Trophoblast cell (in vitro differentiated cells and primary cell): Measurements from ENCODE around the gene PCK2.

ENCODE experiments used
- DNase-seq, 2 donors: peaks; one replicate each; pipeline ENCODE4 v3.0.0-alpha.2; 2016
- H2AFZ ChIP-seq: 2 replicates; pipeline ENCODE4 v1.6.1; 2013; ENCODE audit warnings: low read length, moderate library complexity, mild to moderate bottlenecking; ENCODE audit not compliant: insufficient read depth, poor library complexity
- H2AK5ac ChIP-seq: 2 replicates; pipeline ENCODE4 v1.6.1; 2013; ENCODE audit warnings: mild to moderate bottlenecking, low read length
- H2BK120ac ChIP-seq: 2 replicates; pipeline ENCODE4 v1.6.1; 2013; ENCODE audit warnings: low read length, mild to moderate bottlenecking, moderate library complexity; ENCODE audit not compliant: insufficient read depth, poor library complexity
- H2BK12ac ChIP-seq: 2 replicates; pipeline ENCODE4 v1.6.1; 2013; ENCODE audit warnings: mild to moderate bottlenecking, low read length, moderate library complexity
- H2BK5ac ChIP-seq: 2 replicates; pipeline ENCODE4 v1.6.1; 2013; ENCODE audit warnings: low read length, low read depth, moderate library complexity, mild to moderate bottlenecking; ENCODE audit not compliant: poor library complexity
- H3K14ac ChIP-seq: 2 replicates; pipeline ENCODE4 v1.6.1; 2013; ENCODE audit warnings: mild to moderate bottlenecking, low read length
- H3K18ac ChIP-seq: 2 replicates; pipeline ENCODE4 v1.6.1; 2013; ENCODE audit warnings: mild to moderate bottlenecking, low read length
- H3K23ac ChIP-seq: 2 replicates; pipeline ENCODE4 v1.6.1; 2013; ENCODE audit warnings: low read length
- H3K27ac ChIP-seq: 2 replicates; pipeline ENCODE4 v1.5.1; 2013; ENCODE audit warnings: low read depth, mild to moderate bottlenecking, inconsistent platforms, low read length, moderate library complexity
- H3K27me3 ChIP-seq: 2 replicates; pipeline ENCODE4 v1.6.1; 2013; ENCODE audit warnings: inconsistent platforms, mild to moderate bottlenecking, low read length, moderate library complexity; ENCODE audit not compliant: insufficient read depth
- H3K36me3 ChIP-seq, 2 experiments: 1 replicate in 1 of 2; 2 replicates in 1 of 2; pipeline ENCODE4 v1.6.1; 2013; ENCODE audit warnings: low read length in 2 of 2, mild to moderate bottlenecking in 2 of 2, moderate library complexity in 1 of 2; ENCODE audit not compliant: insufficient read depth in 2 of 2, control insufficient read depth in 1 of 2
- H3K4ac ChIP-seq: 2 replicates; pipeline ENCODE4 v1.6.1; 2013; ENCODE audit warnings: low read depth, mild to moderate bottlenecking, low read length, moderate library complexity
- H3K4me1 ChIP-seq, 2 experiments: 1 replicate in 1 of 2; 2 replicates in 1 of 2; pipeline ENCODE4 v1.6.1; 2013; ENCODE audit warnings: low read length in 2 of 2, mild to moderate bottlenecking in 2 of 2, moderate library complexity in 1 of 2; ENCODE audit not compliant: insufficient read depth in 2 of 2, control insufficient read depth in 1 of 2
- H3K4me2 ChIP-seq: 2 replicates; pipeline ENCODE4 v1.6.1; 2013; ENCODE audit warnings: inconsistent platforms, mild to moderate bottlenecking, low read length, moderate library complexity
- H3K4me3 ChIP-seq: 2 replicates; pipeline ENCODE4 v1.5.1; 2013; ENCODE audit warnings: mild to moderate bottlenecking, low read depth, low read length, inconsistent platforms
- H3K79me1 ChIP-seq: one replicate; pipeline ENCODE4 v1.6.1; 2013; ENCODE audit warnings: low read length
- H3K79me2 ChIP-seq: 2 replicates; pipeline ENCODE4 v1.6.1; 2013; ENCODE audit warnings: low read length, mild to moderate bottlenecking; ENCODE audit not compliant: control insufficient read depth, insufficient read depth, poor library complexity
- H3K9ac ChIP-seq: 2 replicates; pipeline ENCODE4 v1.6.1; 2013; ENCODE audit warnings: mild to moderate bottlenecking, low read length
- H3K9me3 ChIP-seq: 2 replicates; pipeline ENCODE4 v1.6.1; 2013; ENCODE audit warnings: low read depth, mild to moderate bottlenecking, control low read depth, inconsistent platforms, low read length; ENCODE audit not compliant: insufficient read depth
- H4K12ac ChIP-seq: 2 replicates; pipeline ENCODE4 v1.6.1; 2013; ENCODE audit warnings: low read depth, mild to moderate bottlenecking, low read length, moderate library complexity
- H4K8ac ChIP-seq: 2 replicates; pipeline ENCODE4 v1.6.1; 2013; ENCODE audit warnings: low read depth, mild to moderate bottlenecking, low read length, moderate library complexity
- H4K91ac ChIP-seq: one replicate; pipeline ENCODE4 v1.6.1; 2013; ENCODE audit warnings: low read depth, mild to moderate bottlenecking, low read length, moderate library complexity
- WGBS: extraction: QIAGEN DNeasy Blood & Tissue Kit; methylation state at CpG from one replicate; pipeline ENCODE4 v1.1.7; 2013; ENCODE audit warnings: missing lambda C conversion rate; ENCODE audit not compliant: insufficient read length, insufficient coverage; ENCODE audit errors: extremely low coverage; 5-methylcytosine and 5-hydroxymethylcytosine counted together

PCK2 gene

DNA sequence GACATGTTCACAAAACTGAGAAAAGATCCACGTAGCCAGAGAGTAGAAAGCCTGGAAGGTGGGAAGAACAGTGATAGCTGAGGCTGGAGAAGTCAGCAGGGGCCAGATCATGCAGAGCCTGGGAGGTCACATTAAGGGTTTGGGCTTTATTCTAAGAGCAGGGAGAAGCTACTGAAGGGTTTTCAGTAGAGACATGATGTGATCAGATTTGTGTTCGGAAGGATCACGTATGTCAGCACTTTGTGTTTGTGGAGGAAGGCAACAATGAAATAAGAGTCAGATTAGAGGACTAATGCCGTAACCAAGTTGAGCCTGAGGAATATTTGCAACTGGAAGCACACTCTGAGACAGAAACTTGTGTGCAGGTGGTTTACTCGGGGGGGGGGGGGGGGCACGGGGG lies 4.2 kb upstream of the PCK2 start:
- Histone ChIP-seq H3K23ac (no peak overlapping the region), H4K12ac (no peak overlapping the region), H3K36me3 (no peaks in the 10 kb centered on the region), H3K27me3 (no peaks in the 10 kb centered on the region), H2AFZ (no peak overlapping the region), H2BK5ac (no peak overlapping the region), H3K27ac (no peak overlapping the region), H3K4me1 (peaks cover 0 to 6% of the 10 kb centered on the region in 2 experiments), H3K18ac (no peak overlapping the region), H3K4ac (no peak overlapping the region), H3K9me3 (no peaks in the 10 kb centered on the region), H2AK5ac (no peak overlapping the region), H4K91ac (no peak overlapping the region), H4K8ac (no peak overlapping the region), H2BK12ac (no peak overlapping the region), H3K4me3 (no peak overlapping the region), H2BK120ac (no peak overlapping the region), H3K4me2 (no peak overlapping the region), H3K14ac (no peak overlapping the region), H3K9ac (no peak overlapping the region), H3K79me2 (peaks cover 6% of the 10 kb centered on the region), H3K79me1 (peaks cover 11% of the 10 kb centered on the region)
- no CpG with 5 or more reads among the region's 6 CpGs for WGBS
- no peak for DNase-seq

DNA sequence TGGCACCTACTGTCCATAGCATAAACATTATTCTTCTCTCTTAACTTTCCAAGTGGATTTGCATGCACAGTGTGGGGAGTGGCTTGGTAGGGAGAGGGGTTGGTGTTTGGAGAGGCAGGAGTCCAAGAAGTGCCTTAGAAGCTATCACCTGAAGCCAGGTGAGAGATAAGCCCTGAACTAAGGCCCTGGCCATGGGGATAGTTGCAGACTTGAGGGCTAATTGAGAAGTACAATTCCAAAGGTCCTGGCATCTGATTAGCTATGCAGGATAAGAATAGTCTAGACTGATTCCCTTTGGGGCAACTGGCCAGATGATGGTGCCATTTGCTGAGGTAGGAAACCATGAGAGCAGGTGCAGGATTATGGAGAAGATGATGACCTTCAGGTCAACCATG lies 2.0 kb upstream of the PCK2 start:
- H2AFZ ChIP-seq: no peak overlapping the region
- H4K91ac ChIP-seq: no peak overlapping the region
- H3K79me2 ChIP-seq: peaks cover 6% of the 10 kb centered on the region
- H3K9ac ChIP-seq: no peak overlapping the region
- no peak overlapping the region for H2AK5ac ChIP-seq
- H3K18ac ChIP-seq: no peak overlapping the region
- no peak overlapping the region for H3K27ac ChIP-seq
- H3K9me3 ChIP-seq: no peaks in the 10 kb centered on the region
- H2BK120ac ChIP-seq: no peak overlapping the region
- H2BK12ac ChIP-seq: no peak overlapping the region
- peaks cover 11% of the 10 kb centered on the region for H3K79me1 ChIP-seq
- H3K4me1 ChIP-seq: peaks cover 0 to 14% of the 10 kb centered on the region in 2 experiments
- no peak for DNase-seq
- H4K8ac ChIP-seq: no peak overlapping the region
- H2BK5ac ChIP-seq: no peak overlapping the region
- no peak overlapping the region for H3K4me2 ChIP-seq
- no peak overlapping the region for H3K4me3 ChIP-seq
- H3K14ac ChIP-seq: no peak overlapping the region
- no peak overlapping the region for H3K4ac ChIP-seq
- no peaks in the 10 kb centered on the region for H3K36me3 ChIP-seq
- H3K27me3 ChIP-seq: no peaks in the 10 kb centered on the region
- H3K23ac ChIP-seq: no peak overlapping the region
- no peak overlapping the region for H4K12ac ChIP-seq

- Histone ChIP-seq H3K4me3 (no peak overlapping the region), H3K4me1 (peaks cover 0 to 14% of the 10 kb centered on the region in 2 experiments), H4K91ac (no peak overlapping the region), H2BK12ac (no peak overlapping the region), H3K27me3 (no peaks in the 10 kb centered on the region), H2BK120ac (no peak overlapping the region), H4K8ac (no peak overlapping the region), H3K14ac (no peak overlapping the region), H2AFZ (no peak overlapping the region), H3K9ac (no peak overlapping the region), H4K12ac (no peak overlapping the region), H3K79me2 (peaks cover 6% of the 10 kb centered on the region), H3K36me3 (no peaks in the 10 kb centered on the region), H3K18ac (no peak overlapping the region), H3K4ac (no peak overlapping the region), H2BK5ac (no peak overlapping the region), H3K23ac (no peak overlapping the region), H3K9me3 (no peaks in the 10 kb centered on the region), H3K4me2 (no peak overlapping the region), H3K79me1 (peaks cover 11% of the 10 kb centered on the region), H2AK5ac (no peak overlapping the region), H3K27ac (no peak overlapping the region)
- DNase-seq: peak in 1 of 2 donors; percentile 11
- WGBS: no CpG with 5 or more reads among the region's 4 CpGs
These were observed 1.5 kb upstream of the PCK2 start for GRCh38 chr14:24092505-24093206.

GRCh38 chr14:24093207-24093900 lies 757 bp upstream of the PCK2 start:
- Histone ChIP-seq H3K27me3 (no peaks in the 10 kb centered on the region), H4K8ac (peak overlapping the region; percentile 34), H3K9ac (no peak overlapping the region), H2AFZ (peak overlapping the region; percentile 53), H3K27ac (no peak overlapping the region), H4K12ac (peak overlapping the region; percentile 28), H2AK5ac (peak overlapping the region; percentile 13), H3K4me3 (no peak overlapping the region), H3K14ac (peak overlapping the region; percentile 21), H3K4me2 (peak overlapping the region; percentile 88), H4K91ac (peak overlapping the region; percentile 15), H3K79me1 (peaks cover 11% of the 10 kb centered on the region), H3K9me3 (no peaks in the 10 kb centered on the region), H3K36me3 (peaks cover 3 to 4% of the 10 kb centered on the region in 2 experiments), H3K4ac (no peak overlapping the region), H3K18ac (peak overlapping the region; percentile 22), H2BK5ac (peak overlapping the region; percentile 18), H3K79me2 (peaks cover 6% of the 10 kb centered on the region), H2BK120ac (no peak overlapping the region), H3K4me1 (peaks cover 0 to 14% of the 10 kb centered on the region in 2 experiments), H2BK12ac (peak overlapping the region; percentile 23), H3K23ac (no peak overlapping the region)
- DNase-seq: peak; percentile 26 to 34
- WGBS: no CpG with 5 or more reads among the region's 19 CpGs
